ENCODE data around the gene CHST14. TPM values are rescaled to one million over a fixed set of nuclear protein-coding genes. Genes with fewer than 3 reads are reported as not detected.

Gene CHST14
- total RNA-seq, 1 experiment from 2014 or later: 14.3 TPM

GRCh38 chr15:40516322-40516721 is 45.5 kb downstream of the CHST14 start:
- no TSS peak for BruUV-seq (replicated peaks)
- no peak for TF ChIP-seq CTCF (conservative IDR thresholded peaks at IDR 0.05; ENCODE audit: low read depth, low read length)
- no peak for TF ChIP-seq EZH2 (IDR thresholded peaks at IDR 0.05; ENCODE audit: borderline replicate concordance, low read depth, low read length, poor library complexity, severe bottlenecking)
- intact Hi-C loops (cut with micrococcal nuclease; ENCODE audit: unreplicated experiment): loop anchor here (5.0 to 10.0 kb wide), 2 partner anchors 172 to 266 kb away; partner anchors contain the start of gene CCDC9B
- Histone ChIP-seq H3K4me3 (ENCODE audit: low read depth, low read length, poor library complexity, severe bottlenecking) (no peak overlapping the region), H3K27ac (ENCODE audit: low read depth, low read length, poor library complexity, severe bottlenecking) (no peak overlapping the region), H3K9me3 (ENCODE audit: low read depth, low read length, poor library complexity, severe bottlenecking) (no peaks in the 10 kb centered on the region), H3K36me3 (ENCODE audit: insufficient read depth, low read length, poor library complexity, severe bottlenecking) (no peaks in the 10 kb centered on the region), H3K27me3 (replicated peaks; ENCODE audit: insufficient read depth, low read depth, low read length, poor library complexity) (peaks cover 2% of the 10 kb centered on the region), H3K4me1 (ENCODE audit: insufficient read depth, low read length, poor library complexity, severe bottlenecking) (no peaks in the 10 kb centered on the region)
- ChIA-PET POLR2A (ENCODE audit: low non-redundant PET) (no interaction called here), CTCF (no interaction called here)
- DNase-seq (ENCODE audit: low spot score): no peak

Other genes with a start within 250 kb of the CHST14 start
- gene PAK6, start 231.9 kb upstream of the CHST14 start, total RNA-seq (2021): 0.84 and 1.5 TPM in 2 replicates
- 2.5 TPM in 2 replicates for gene ANKRD63, start 187.9 kb upstream of the CHST14 start, total RNA-seq (2021)
- gene PLCB2, start 163.0 kb upstream of the CHST14 start, total RNA-seq (2021): 5.6 and 6.6 TPM in 2 replicates
- 14.5 and 15.6 TPM in 2 replicates for gene INAFM2, start 147.3 kb upstream of the CHST14 start, total RNA-seq (2021)
- gene CCDC9B, start 130.0 kb upstream of the CHST14 start, total RNA-seq (2021): 8.6 and 8.9 TPM in 2 replicates
- gene PHGR1, start 120.0 kb upstream of the CHST14 start, total RNA-seq (2021): not detected in 2 replicates
- gene DISP2, start 112.8 kb upstream of the CHST14 start, total RNA-seq (2021): 0.62 and 1.3 TPM in 2 replicates
- gene KNSTRN, start 88.3 kb upstream of the CHST14 start, total RNA-seq (2021): 115 and 121 TPM in 2 replicates
- gene IVD, start 65.2 kb upstream of the CHST14 start, total RNA-seq (2021): 51.8 and 62.0 TPM in 2 replicates
- 32.7 and 33.5 TPM in 2 replicates for gene BAHD1, start 30.0 kb upstream of the CHST14 start, total RNA-seq (2021)
- gene CCDC32, start 94.1 kb downstream of the CHST14 start, total RNA-seq (2021): 10.4 and 11.7 TPM in 2 replicates
- gene RPUSD2, start 98.3 kb downstream of the CHST14 start, total RNA-seq (2021): 17.0 and 18.1 TPM in 2 replicates
- gene KNL1, start 123.3 kb downstream of the CHST14 start, total RNA-seq (2021): 36.7 and 40.3 TPM in 2 replicates
- 44.8 and 51.1 TPM in 2 replicates for gene RAD51, start 224.2 kb downstream of the CHST14 start, total RNA-seq (2021)